Mesenchymal stem cell (in vitro differentiated cells and primary cell): ENCODE data around the gene DMXL1. TPM values are rescaled to one million over a fixed set of nuclear protein-coding genes. Genes with fewer than 3 reads are reported as not detected.

Experiments
- DNase-seq: peaks from one replicate; pipeline ENCODE4 v3.0.0-alpha.2; 2013
- H2AFZ ChIP-seq: one replicate; pipeline ENCODE4 v1.6.1; 2013; ENCODE audit warnings: low read depth, mild to moderate bottlenecking, control low read depth, inconsistent platforms, low read length, moderate library complexity
- H2AK5ac ChIP-seq: 2 replicates; pipeline ENCODE4 v1.6.1; 2013; ENCODE audit warnings: low read length, moderate library complexity, mild to moderate bottlenecking, inconsistent platforms; ENCODE audit not compliant: severe bottlenecking
- H2BK120ac ChIP-seq: one replicate; pipeline ENCODE4 v1.6.1; 2013; ENCODE audit warnings: low read depth, mild to moderate bottlenecking, inconsistent platforms, low read length, moderate library complexity
- H2BK12ac ChIP-seq, 2 experiments: one replicate each; pipeline ENCODE4 v1.6.1; 2013; ENCODE audit warnings: inconsistent platforms in 2 of 2, low read length in 2 of 2, mild to moderate bottlenecking in 2 of 2, moderate library complexity in 2 of 2, control low read depth in 1 of 2
- H2BK15ac ChIP-seq: one replicate; pipeline ENCODE4 v1.6.1; 2013; ENCODE audit warnings: mild to moderate bottlenecking, low read depth, inconsistent platforms; ENCODE audit not compliant: poor library complexity, severe bottlenecking
- H2BK5ac ChIP-seq: 2 replicates; pipeline ENCODE4 v1.6.1; 2013; ENCODE audit warnings: low read depth, mild to moderate bottlenecking, low read length, control low read depth, inconsistent platforms; ENCODE audit not compliant: poor library complexity, severe bottlenecking
- H3K14ac ChIP-seq, 2 experiments: one replicate each; pipeline ENCODE4 v1.6.1; 2013; ENCODE audit warnings: inconsistent platforms in 2 of 2, low read length in 2 of 2, control low read depth in 1 of 2, mild to moderate bottlenecking in 1 of 2, moderate library complexity in 1 of 2
- H3K18ac ChIP-seq, 2 experiments: one replicate each; pipeline ENCODE4 v1.6.1; 2013; ENCODE audit warnings: inconsistent platforms in 2 of 2, low read length in 2 of 2, control low read depth in 1 of 2, low read depth in 1 of 2, mild to moderate bottlenecking in 1 of 2
- H3K23ac ChIP-seq, 2 experiments: one replicate each; pipeline ENCODE4 v1.6.1; 2013; ENCODE audit warnings: inconsistent platforms in 2 of 2, low read length in 2 of 2, mild to moderate bottlenecking in 2 of 2, moderate library complexity in 2 of 2, control low read depth in 1 of 2
- H3K27ac ChIP-seq: 2 replicates; pipeline ENCODE4 v1.5.1; 2013; ENCODE audit warnings: mild to moderate bottlenecking, moderate library complexity, low read length, control low read depth, inconsistent platforms; ENCODE audit not compliant: poor library complexity, severe bottlenecking
- H3K27me3 ChIP-seq, 2 experiments: 2 replicates each; pipeline versions ENCODE4 v1.6.1 to v1.7.0; 2013; ENCODE audit warnings: low read length in 2 of 2, mild to moderate bottlenecking in 2 of 2, moderate library complexity in 2 of 2, control low read depth in 1 of 2, inconsistent platforms in 1 of 2; ENCODE audit not compliant: control insufficient read depth in 1 of 2, insufficient read depth in 1 of 2
- H3K36me3 ChIP-seq, 2 experiments: 2 replicates each; pipeline versions ENCODE4 v1.6.1 to v1.7.0; 2013; ENCODE audit warnings: low read length in 2 of 2, control low read depth in 1 of 2, inconsistent platforms in 1 of 2, low read depth in 1 of 2, mild to moderate bottlenecking in 1 of 2; ENCODE audit not compliant: insufficient read depth in 2 of 2, control insufficient read depth in 1 of 2
- H3K4ac ChIP-seq, 2 experiments: one replicate each; pipeline ENCODE4 v1.6.1; 2013; ENCODE audit warnings: inconsistent platforms in 2 of 2, low read length in 2 of 2, mild to moderate bottlenecking in 2 of 2, moderate library complexity in 2 of 2, control low read depth in 1 of 2, low read depth in 1 of 2
- H3K4me1 ChIP-seq: 2 replicates; pipeline ENCODE4 v1.6.1; 2013; ENCODE audit warnings: low read depth, low read length, control low read depth; ENCODE audit not compliant: control insufficient read depth, insufficient read depth
- H3K4me2 ChIP-seq: 2 replicates; pipeline ENCODE4 v1.6.1; 2013; ENCODE audit warnings: low read length, mild to moderate bottlenecking, inconsistent platforms; ENCODE audit not compliant: poor library complexity, severe bottlenecking
- H3K4me3 ChIP-seq, 2 experiments: 2 replicates each; pipeline versions ENCODE4 v1.5.1 to v1.7.0; 2013; ENCODE audit warnings: low read length in 2 of 2, mild to moderate bottlenecking in 2 of 2, control low read depth in 1 of 2, low read depth in 1 of 2; ENCODE audit not compliant: insufficient read depth in 1 of 2
- H3K79me1 ChIP-seq: replicated peaks from 2 replicates; pipeline ENCODE4 v1.6.1; 2013; ENCODE audit warnings: mild to moderate bottlenecking, control low read depth, low read length, inconsistent platforms; ENCODE audit not compliant: poor library complexity, severe bottlenecking
- H3K9ac ChIP-seq: 2 replicates; pipeline ENCODE4 v1.7.0; 2013; ENCODE audit warnings: mild to moderate bottlenecking, low read length, moderate library complexity
- H3K9me3 ChIP-seq: 2 replicates; pipeline ENCODE4 v1.7.0; 2013; ENCODE audit warnings: mild to moderate bottlenecking, low read length; ENCODE audit not compliant: control insufficient read depth
- H4K8ac ChIP-seq: one replicate; pipeline ENCODE4 v1.6.1; 2013; ENCODE audit warnings: inconsistent platforms, mild to moderate bottlenecking, low read length, moderate library complexity
- H4K91ac ChIP-seq: one replicate; pipeline ENCODE4 v1.6.1; 2013; ENCODE audit warnings: mild to moderate bottlenecking, low read length, inconsistent platforms
- WGBS: methylation state at CpG from one replicate; pipeline ENCODE4 v1.1.7; 2013; ENCODE audit warnings: mixed read lengths; 5-methylcytosine and 5-hydroxymethylcytosine counted together
- small RNA-seq: library from polyadenylated mRNA; stranded (forward); fragments of <200 nt; extraction: miRNeasy Mini kit (QIAGEN cat#:217004); gene quantifications from one replicate; pipeline ENCODE3, GENCODE V24; 2013; ENCODE audit warnings: low read depth

Gene DMXL1

GRCh38 chr5:119293516-119293829 lies 222.6 kb downstream of the DMXL1 start:
- Histone ChIP-seq H3K4ac (no peak overlapping the region), H3K4me2 (no peak overlapping the region), H3K27me3 (no peaks in the 10 kb centered on the region), H2BK120ac (no peak overlapping the region), H3K9ac (no peak overlapping the region), H3K18ac (no peak overlapping the region), H2AK5ac (no peak overlapping the region), H3K4me3 (no peak overlapping the region), H3K4me1 (peaks cover 6% of the 10 kb centered on the region), H3K27ac (no peak overlapping the region), H3K23ac (no peak overlapping the region), H2BK12ac (no peak overlapping the region), H3K14ac (no peak overlapping the region), H2BK15ac (no peak overlapping the region), H4K91ac (no peak overlapping the region), H4K8ac (no peak overlapping the region), H3K36me3 (no peaks in the 10 kb centered on the region), H2AFZ (no peak overlapping the region), H3K79me1 (peaks cover 8% of the 10 kb centered on the region), H2BK5ac (no peak overlapping the region), H3K9me3 (no peaks in the 10 kb centered on the region)
- WGBS = no CpG with 5 or more reads among the region's 2 CpGs
- no peak for DNase-seq

Small RNA genes lying within 50 kb of the gene (small RNA-seq; reads per million reads assigned to genes)
- not detected for gene LAMTOR3P2
- gene MIR5706 = 2.0 reads per million
- gene RNU6-701P = not detected
